ENCODE measurements around the gene GREB1L. TPM values are rescaled to one million over a fixed set of nuclear protein-coding genes. Genes with fewer than 3 reads are reported as not detected.

Gene GREB1L
- total and polyA plus RNA-seq, 2 donors (not counting 3 experiments of a cell fraction or from before 2014, with no cell fraction given): 0.22 to 0.41 TPM

DNA sequence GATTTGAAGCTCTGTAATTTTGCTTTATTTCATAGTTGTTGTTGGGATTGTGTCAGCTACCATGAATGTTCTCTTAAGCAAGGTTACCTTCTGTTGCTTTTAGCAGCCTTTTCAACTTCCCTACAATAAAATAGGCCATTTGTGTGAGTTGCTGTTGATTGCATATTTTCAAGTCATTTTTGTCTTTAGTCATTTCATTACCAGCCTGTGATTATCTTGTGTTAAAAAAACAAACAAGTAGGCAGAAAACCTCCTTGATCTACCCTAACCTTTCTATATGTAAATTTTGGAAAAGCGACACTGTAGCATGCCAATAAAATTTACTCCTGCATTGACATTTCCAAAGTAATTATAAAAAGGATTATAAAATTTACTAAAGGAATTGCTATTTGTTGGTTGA, 19.3 kb downstream of the GREB1L start:
- DNase-seq (ENCODE audit: low read depth, low spot score) (no peak), FAIRE-seq (no peak)
- Histone ChIP-seq H3K4me2 (ENCODE audit: insufficient read depth, low read length) (no peak overlapping the region), H3K9ac (replicated peaks; ENCODE audit: extremely low read depth, insufficient read depth, low read length) (no peak overlapping the region), H3K4me1 (ENCODE audit: control insufficient read depth, extremely low read depth, insufficient read depth, low read length) (peaks cover 3% of the 10 kb centered on the region), H3K9me1 (replicated peaks; ENCODE audit: control insufficient read depth, extremely low read depth, insufficient read depth, low read length) (no peaks in the 10 kb centered on the region), H3K27me3 (ENCODE audit: control insufficient read depth in 2 of 2, insufficient read depth in 2 of 2, low read length in 2 of 2) (peaks cover 0 to 26% of the 10 kb centered on the region in 2 experiments), H3K36me3 (ENCODE audit: control insufficient read depth in 2 of 2, extremely low read depth in 1 of 2, insufficient read depth in 2 of 2, low read length in 2 of 2) (no peaks in the 10 kb centered on the region), H3K9me3 (replicated peaks; ENCODE audit: control insufficient read depth, insufficient read depth, low read length) (no peaks in the 10 kb centered on the region), H2AFZ (ENCODE audit: low read depth, low read length) (no peak overlapping the region), H4K20me1 (replicated peaks; ENCODE audit: control insufficient read depth, extremely low read depth, insufficient read depth, low read length) (no peaks in the 10 kb centered on the region), H3K4me3 (replicated peaks in 1 of 3; ENCODE audit: insufficient read depth in 1 of 3, low read depth in 1 of 3, low read length in 3 of 3) (no peak overlapping the region), H3K27ac (ENCODE audit: insufficient read depth, low read depth, low read length) (no peak overlapping the region), H3K79me2 (ENCODE audit: control insufficient read depth, insufficient read depth, low read length) (no peaks in the 10 kb centered on the region)
- ChIA-PET POLR2A (no interaction called here), CTCF (interaction anchor here (1.0 kb wide), 1 partner anchor 18 kb away, joined by 4 read pairs; no protein-coding TSS in a partner anchor)
- TF ChIP-seq, protein P1, sequence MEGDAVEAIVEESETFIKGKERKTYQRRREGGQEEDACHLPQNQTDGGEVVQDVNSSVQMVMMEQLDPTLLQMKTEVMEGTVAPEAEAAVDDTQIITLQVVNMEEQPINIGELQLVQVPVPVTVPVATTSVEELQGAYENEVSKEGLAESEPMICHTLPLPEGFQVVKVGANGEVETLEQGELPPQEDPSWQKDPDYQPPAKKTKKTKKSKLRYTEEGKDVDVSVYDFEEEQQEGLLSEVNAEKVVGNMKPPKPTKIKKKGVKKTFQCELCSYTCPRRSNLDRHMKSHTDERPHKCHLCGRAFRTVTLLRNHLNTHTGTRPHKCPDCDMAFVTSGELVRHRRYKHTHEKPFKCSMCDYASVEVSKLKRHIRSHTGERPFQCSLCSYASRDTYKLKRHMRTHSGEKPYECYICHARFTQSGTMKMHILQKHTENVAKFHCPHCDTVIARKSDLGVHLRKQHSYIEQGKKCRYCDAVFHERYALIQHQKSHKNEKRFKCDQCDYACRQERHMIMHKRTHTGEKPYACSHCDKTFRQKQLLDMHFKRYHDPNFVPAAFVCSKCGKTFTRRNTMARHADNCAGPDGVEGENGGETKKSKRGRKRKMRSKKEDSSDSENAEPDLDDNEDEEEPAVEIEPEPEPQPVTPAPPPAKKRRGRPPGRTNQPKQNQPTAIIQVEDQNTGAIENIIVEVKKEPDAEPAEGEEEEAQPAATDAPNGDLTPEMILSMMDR (IDR thresholded peaks at IDR 0.05; ENCODE audit: extremely low read depth in 1 of 2, insufficient read depth in 1 of 2, low read depth in 1 of 2, low read length in 2 of 2): no peak
- TF ChIP-seq GATA2 (IDR thresholded peaks at IDR 0.05; ENCODE audit: insufficient read depth, insufficient read length, low read depth, low read length): no peak
- no peak for TF ChIP-seq JUN (IDR thresholded peaks at IDR 0.05; ENCODE audit: borderline replicate concordance, insufficient read depth, insufficient read length, low read depth)
- TF ChIP-seq POLR2A (IDR thresholded peaks at IDR 0.05; ENCODE audit: low read depth, low read length): no peak
- no peak for TF ChIP-seq FOS (IDR thresholded peaks at IDR 0.05; ENCODE audit: borderline replicate concordance, insufficient read depth, low read length)
- no peak for TF ChIP-seq EZH2 (IDR thresholded peaks at IDR 0.05; ENCODE audit: borderline replicate concordance, low read depth, low read length, severe bottlenecking)
- TF ChIP-seq MYC (IDR thresholded peaks at IDR 0.05; ENCODE audit: low read depth, low read length): no peak
- TF ChIP-seq, protein P2, sequence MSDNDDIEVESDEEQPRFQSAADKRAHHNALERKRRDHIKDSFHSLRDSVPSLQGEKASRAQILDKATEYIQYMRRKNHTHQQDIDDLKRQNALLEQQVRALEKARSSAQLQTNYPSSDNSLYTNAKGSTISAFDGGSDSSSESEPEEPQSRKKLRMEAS (IDR thresholded peaks at IDR 0.05; ENCODE audit: insufficient read depth, insufficient read length): no peak
- no peak for TF ChIP-seq POLR2AphosphoS5 (IDR thresholded peaks at IDR 0.05; ENCODE audit: insufficient read depth, low read depth, low read length)
- intact Hi-C loops (cut with micrococcal nuclease) (no loop called here), dilution Hi-C loops (cut with MboI; ENCODE audit: extremely low pct_ligation_motif_present, low sequenced_read_pairs) (no loop called here)
- no TSS peak for BruUV-seq (replicated peaks)
